ENCODE data around the gene CDC42EP3.

Gene CDC42EP3

DNA sequence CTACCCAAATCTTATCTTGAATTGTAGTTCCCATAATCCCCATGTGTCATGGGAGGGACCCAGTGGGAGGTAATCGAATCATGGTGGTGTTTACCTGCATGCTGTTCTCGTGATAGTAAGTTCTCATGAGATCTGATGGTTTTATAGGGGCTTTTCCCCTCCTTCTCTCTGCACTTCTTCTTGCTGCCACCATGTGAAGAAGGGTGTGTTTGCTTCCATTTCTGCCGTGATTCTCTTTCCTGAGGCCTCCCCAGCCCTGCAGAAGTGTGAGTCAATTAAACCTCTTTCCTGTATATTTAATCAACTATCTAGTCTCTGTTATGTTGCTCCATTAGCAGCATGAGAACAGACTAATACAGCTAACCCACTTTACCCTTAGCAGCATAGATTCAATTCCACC lies 37.6 kb downstream of the CDC42EP3 start:
- no peak for FAIRE-seq

DNA sequence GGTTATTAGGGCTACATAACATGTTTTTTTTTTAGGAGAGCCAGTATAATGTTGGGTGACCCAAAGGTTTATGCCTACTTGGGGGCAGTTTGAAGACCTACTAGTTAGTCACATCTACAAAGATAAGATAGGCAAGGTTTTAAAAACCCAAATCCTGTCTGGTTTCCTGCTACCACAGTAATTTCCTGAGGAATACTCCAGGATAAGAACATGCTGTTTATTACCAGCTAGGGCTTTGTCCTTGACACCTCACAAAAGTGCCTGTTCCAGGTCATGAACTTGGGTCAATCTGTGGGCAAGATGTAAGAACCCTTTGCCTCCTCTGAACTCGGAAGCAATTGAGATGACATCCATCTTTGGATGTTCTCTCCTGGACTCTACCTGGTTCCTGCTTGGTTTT lies 38.2 kb downstream of the CDC42EP3 start:
- FAIRE-seq: no peak

DNA sequence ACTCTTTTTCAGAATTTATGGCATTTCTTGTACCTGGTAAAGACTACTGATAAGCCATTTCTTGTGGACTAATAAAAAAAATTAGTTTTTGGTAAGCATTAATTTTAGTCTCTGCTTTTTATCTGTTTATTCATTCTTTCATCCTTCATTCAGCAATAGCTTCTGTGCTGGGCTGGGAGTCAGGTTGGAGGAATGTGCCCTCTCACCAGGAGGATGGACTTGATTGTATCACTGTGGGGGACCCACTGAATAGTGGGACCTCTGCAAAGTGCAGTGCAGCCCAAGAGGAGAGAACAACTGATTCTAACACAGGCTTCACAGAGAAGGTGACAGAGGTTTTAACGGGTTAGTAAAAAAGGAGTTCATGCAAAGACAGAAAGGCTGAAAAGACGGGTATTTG lies 39.1 kb downstream of the CDC42EP3 start:
- no peak for FAIRE-seq

DNA sequence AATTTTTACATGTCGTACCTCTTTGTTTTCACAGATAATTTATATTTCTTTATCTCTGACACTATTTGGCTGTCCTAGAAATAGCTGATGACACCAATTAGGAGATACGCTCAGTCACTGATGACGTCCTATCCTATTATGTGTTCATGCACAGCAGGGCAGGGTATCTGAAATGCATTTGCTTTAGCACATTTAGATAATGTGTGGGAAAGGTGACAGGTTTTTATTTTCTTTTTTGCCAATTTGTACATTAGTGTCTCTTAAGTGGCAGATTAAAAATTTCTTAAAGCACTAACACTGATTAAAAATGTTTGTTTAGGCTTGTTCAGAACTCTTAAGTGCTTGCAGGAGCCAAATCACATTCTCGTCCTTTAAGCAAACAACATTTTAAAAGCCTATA lies 39.7 kb downstream of the CDC42EP3 start:
- peak; percentile 100 for FAIRE-seq

DNA sequence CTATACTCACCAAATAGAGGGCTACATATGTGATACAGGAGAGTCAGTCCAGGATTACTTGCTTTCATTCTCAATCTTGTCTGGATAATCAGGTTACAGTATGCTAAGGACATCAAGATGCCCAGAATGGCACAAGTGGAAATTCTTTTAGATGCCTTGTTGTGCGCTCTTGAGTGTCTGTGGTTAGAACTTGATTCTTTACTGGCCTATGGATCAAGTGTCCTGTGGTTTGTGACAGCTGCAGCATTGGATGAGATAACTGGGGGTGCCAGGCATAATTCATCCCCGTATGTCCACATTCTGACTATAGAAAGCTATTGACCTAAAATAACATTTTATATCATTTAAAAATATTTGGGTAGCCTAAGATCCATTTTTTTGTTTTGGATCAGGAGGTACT lies 40.1 kb downstream of the CDC42EP3 start:
- no peak for FAIRE-seq

DNA sequence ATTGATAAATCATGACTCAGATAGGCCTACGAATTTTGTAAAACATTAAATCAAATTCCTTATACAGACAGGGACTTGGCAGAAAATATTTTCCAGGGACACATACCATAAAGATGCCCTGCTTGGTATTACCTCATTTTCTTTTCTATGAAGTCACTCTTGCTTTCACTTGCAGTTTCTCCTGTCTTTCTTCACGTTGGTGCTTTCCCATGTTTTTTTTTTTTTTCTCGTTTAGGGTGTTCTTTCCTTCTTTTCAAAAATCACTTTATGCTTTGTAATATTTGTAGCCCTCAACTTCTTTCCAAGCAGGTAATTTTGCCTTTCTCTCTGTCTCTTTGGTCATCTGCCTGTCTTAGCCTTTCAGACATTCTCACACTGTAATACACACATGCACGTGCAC lies 40.7 kb downstream of the CDC42EP3 start:
- FAIRE-seq: no peak

DNA sequence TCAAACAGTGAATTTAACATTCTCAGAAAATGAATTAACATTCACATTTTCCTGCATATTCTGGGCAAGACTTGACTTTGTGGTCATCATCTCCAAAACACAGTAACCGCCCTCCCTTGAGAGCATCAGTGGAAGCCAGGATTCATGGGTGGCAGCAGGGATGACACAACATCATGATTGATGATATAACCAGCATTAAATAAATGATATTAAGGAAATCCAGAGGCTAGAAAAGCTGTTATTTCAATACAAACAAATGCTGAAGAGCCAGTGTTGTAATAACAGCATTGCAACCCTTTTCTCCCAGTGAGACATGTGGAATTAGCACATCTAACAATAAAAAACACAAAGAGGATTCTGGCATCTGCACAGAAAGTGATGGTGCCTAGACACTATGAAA lies 41.1 kb downstream of the CDC42EP3 start:
- no peak for FAIRE-seq

DNA sequence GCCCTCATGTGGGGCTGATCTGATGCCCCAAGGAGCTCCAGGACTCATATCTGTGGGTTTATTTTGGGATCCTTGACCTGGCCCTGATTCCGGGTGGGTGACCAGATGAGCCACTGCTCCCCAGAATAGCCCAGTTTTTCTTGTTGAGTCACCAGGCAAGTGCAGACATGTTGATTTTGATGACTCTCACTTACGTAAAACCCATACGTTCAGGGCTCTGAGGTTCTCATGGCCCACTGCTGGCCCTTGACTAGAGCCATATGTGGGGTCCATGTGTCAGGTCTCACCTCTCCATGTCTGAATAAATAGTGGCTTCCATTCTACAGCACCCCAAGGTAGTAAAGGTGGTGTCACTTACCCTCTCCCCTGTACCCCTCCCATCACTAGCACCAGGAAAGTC lies 41.9 kb downstream of the CDC42EP3 start:
- no peak for FAIRE-seq

DNA sequence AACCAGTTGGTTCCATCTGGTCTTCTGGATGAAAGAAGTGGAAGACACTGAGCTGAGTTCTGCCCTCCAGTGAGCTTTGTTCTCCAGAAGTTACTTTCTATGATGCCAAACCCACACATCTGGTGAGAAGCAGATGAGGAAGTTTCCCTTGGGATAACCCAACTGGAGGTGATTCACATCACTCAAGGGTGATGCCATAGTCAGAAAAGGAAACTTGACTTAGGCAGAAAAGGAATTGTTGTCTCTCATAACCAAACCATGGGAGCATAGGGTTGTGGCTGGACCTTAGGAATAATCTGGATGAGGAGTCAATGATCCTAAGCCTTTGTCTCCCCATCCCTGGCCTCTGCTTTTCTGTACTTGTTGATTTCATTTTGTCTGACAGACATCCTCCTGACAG lies 43.7 kb downstream of the CDC42EP3 start:
- no peak for FAIRE-seq

DNA sequence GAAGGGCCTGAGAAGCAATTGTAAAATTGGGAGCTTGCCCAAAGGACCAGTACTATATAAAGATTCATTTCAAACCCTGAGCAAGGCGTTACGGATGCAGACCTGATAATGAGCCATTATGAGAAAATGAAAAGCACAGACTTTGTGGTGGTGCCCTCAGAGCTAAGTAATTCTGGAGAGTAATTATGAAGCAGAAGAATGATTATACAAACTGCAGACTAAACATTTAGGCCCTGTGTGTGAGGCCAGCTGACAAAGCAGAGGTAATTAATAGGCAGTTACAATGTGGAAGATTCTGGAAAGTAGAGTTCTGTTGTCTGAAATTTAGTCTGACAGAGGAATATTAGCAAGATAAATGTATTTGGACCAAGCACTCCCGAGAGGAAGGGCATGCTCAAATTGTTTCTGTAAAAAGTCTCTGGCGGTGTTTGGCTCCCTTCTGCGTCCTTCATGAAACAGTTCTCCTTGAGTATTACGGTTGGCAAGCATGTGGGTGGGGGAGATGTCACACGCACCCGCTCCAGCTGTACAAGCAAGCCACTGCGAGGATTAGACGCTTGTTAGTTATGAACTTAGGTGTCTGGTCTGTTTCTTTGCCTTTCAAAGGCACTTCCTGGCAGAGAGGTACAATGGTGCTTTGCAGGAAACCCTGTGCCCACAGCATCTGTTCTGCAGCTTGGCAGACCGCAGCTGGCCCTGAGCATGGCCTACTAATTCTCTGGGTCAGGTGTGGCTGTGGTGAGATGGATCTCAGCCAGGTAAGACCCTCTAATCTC lies 45.5 kb downstream of the CDC42EP3 start:
- peak; percentile 98 for FAIRE-seq

DNA sequence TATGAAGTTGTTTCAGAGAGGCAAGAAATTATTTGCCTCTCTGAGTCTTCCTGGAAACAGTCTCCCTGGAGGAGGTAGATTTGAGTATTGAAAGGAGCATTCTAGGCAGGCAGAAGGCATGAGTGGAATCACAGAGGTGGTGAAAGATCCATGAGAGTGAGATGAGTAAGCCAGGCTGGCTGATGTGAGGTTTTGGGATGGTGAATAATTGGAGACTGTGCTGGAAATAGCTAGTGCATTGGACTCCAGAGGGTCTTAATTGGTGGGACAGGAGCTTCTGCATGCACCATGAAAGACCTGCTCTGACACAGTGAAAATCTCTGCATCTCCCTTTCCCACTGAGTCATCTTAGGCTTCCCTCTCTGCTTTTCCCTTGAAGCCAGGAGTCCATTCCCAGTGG lies 46.3 kb downstream of the CDC42EP3 start:
- no peak for FAIRE-seq

DNA sequence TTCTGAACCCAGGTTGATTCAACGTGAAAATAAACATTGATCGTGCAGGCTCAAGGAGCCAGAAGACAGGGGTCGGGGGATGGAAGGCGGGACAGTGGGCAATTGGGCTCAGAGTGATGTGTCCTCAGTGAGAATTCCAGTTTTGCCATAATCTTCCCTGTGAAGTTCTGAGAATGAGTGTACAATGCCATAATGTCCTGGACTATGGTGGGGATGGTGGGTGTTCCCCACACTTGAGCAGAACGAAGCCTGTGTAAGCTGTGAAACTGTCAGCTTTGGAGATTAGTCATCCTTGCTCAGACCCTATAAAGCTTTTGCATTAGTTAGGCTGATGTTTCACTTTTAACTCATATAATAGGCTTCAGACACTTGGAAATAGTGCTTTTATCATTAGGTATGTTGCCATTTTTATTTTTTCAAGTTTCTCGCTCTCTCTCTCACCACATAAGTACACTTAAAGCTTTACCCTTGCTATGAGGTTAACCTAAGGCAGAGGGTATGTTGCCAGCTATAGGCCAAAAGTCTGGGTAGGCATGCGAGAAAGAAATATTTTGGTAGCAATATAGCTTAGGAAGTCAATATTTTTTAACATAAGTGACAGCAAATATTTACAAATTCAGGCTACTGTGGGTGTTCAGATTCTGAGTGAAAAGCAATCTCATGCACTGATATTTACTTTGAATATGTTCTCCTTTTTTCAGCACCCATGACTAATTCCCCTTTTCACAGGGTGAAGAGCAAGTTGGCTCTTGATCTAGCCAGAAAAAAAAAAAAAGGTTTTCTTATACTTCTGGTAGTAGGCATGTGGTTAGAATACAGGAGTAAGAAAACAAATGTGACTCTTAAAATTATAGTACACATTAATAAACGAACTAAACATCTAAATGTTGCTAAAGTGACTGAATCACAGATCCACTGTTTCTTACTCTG lies 47.2 kb downstream of the CDC42EP3 start:
- FAIRE-seq: peak; percentile 66

DNA sequence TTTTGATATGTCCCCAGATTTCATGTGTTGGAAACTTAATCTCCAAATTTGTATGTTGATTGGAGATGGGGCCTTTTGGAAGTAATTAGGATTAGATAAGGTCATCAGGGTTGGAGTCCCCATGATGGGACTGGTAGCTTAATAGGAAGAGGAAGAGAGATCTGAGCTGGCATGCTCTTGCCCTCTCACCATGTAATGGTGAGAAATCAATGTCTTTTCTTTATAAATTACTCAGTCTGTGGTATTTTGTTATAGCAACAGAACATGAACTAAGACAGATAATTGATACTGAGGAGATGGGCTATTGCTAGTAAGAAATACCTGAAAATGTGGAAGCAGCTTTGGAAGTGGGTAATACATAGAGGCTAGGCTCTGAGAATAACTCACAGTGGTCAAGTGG lies 48.0 kb downstream of the CDC42EP3 start:
- FAIRE-seq: no peak

DNA sequence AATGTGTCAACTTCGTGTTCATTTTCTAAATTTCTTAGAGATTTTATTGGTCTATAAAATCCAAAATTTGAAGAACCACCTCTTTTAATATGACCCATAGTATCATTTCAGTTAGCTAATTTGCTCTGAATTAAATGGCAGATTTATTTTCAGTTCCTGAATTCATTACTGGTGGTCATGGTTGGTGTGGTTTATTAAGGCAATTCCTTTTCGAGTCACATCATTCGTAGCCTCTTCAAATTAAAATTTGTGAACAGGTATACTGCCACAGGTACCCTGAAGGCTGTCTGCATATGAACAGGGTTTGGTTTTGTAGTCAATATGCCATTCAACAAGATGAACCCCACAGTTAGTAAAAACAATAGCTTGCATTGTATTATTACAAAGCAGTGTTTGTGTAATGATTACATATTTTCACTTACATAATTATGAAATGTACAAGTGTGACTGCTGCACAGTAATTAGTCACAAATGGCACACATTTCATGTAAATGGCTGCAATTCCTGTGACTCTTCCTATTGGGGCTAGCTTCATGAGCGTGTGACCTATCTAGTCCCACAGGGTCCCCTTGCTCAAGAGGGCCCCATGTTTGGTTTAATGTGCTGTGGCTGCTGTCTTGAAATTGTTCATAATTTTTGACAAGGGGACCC lies 48.9 kb downstream of the CDC42EP3 start:
- FAIRE-seq: no peak

DNA sequence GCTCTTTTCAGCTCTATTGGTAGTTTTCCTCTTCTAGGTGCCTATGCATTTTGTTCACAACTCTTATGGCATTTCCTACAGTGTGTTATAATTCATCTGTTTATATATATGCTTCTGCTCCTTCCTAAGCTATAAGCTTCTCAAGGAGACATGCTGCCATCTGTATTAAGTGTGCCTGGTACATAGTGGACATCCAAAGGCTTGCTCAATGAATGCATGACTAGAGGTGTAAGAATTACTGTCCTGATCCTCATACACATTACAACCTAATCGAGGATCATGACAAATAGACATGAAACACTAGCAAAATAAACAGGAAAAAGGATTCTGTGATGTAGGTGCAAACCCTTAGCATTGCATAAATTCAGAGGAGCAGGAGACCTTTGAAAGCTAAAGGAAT lies 50.2 kb downstream of the CDC42EP3 start:
- FAIRE-seq: no peak

DNA sequence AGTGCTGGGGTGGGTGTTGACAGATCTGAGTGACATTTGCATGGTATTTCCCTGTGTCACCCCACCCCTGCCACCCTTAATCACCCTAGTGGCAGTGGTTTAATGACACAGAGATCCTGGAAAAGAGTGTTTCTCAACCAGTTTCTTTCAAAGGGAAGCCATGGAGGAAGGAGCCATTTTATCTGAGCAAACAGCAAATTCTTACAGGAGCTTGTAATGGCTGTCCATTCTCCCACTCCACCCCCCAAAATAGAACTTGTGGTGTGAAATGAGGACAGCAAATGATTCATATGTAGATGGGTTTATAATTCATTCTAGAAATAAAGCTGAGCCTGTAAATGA lies 51.5 kb downstream of the CDC42EP3 start:
- FAIRE-seq: no peak

DNA sequence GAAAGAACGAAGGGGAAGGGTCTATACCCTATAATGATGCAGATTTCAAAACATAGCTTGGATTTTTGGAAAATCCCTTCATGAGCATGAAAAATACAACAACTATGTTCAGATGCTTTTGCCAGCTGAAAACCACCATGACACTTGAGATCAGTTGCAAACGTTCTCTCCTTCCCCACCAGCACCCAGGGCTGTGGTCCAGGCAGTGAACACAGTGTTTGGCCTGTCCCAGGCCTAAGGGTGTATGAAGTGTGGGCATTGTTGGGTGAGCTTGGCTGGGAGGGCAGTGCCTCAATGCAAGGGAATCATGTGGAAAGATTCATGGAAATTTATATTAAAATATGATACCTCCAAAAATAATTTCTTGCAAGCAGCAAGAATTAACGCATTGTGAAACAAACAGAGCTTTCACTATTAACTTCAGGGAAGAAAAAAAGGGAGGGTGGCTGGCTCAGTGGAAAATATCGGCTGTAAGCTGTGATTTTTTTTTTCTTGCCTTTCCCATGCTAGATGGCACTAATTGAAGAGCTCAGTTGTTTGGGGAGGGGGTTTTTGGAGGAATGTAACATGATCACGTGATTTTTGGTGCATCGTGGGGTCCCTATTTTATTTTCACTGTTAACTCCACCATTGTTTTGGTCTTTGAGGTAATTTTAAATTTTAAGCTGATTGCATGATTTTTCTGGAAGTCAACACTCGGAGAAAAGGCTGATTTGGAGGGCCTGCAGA lies 52.0 kb downstream of the CDC42EP3 start:
- no peak for FAIRE-seq

DNA sequence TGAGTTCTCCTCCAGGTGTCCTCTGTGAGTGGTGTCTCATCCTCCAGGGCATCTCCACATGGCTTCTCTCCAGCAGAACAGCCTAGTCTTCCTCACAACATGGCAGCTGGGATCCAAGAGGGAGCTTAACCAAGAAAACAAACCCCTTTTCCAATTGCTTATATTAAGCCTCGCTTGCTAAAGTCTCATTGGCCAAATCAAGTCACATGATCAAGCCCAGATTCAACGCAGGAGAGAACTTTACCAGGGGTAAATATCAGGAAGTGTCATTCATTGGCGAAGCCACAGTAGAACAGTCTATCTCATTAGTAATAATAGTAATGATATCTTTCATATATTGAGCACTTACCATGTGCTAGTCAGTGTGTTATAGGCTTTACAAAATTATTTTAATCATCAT lies 53.1 kb downstream of the CDC42EP3 start:
- FAIRE-seq: no peak

DNA sequence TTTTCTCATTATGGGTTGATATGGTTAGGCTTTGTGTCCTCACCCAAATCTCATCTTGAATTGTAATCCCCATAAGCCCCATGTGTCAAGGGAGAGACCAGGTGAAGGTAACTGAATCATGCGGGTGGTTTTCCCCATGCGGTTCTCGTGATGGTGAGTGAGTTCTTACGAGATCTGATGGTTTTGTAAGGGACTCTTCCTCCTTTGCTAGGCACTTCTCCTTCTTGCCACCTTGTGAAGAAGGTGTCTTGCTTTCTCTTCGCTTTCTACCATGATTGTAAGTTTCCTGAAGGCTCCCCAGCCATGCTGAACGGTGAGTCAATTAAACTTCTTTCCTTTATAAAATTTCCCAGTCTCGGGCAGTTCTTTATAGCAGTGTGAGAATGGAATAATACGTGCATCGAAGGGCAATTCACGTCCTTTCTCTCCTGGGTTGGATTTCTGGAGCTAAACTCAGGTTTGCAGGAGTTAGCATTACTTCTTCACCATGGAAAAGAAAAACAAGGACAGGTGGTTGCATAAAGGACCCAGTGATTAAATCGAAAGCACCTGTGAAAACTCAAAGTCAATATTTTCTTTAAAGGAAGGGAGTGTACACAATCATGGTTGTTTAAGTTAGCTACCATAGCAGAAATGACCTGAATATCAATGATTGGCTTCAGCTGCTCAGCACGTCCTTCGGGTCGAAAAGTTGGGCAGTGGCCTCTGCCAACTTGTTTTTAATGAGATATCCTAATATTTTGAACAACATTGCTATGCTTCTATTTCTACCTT lies 54.1 kb downstream of the CDC42EP3 start:
- FAIRE-seq: peak; percentile 93

DNA sequence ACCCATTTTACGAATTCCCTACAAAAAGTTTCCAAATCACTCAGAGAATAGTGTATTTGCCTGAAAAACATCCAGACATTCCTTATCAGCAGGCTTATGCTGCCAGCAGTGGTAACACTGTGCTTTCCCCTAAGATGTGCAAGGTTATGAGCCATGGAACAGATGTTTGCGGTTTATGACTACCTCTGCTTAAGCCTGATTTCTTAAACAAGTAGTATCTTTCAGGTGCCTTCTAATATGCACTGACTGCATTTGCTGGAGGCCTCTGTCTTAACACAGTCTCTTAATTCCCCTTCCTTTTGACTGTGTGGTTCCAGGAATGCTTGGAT lies 54.8 kb downstream of the CDC42EP3 start:
- no peak for FAIRE-seq

DNA sequence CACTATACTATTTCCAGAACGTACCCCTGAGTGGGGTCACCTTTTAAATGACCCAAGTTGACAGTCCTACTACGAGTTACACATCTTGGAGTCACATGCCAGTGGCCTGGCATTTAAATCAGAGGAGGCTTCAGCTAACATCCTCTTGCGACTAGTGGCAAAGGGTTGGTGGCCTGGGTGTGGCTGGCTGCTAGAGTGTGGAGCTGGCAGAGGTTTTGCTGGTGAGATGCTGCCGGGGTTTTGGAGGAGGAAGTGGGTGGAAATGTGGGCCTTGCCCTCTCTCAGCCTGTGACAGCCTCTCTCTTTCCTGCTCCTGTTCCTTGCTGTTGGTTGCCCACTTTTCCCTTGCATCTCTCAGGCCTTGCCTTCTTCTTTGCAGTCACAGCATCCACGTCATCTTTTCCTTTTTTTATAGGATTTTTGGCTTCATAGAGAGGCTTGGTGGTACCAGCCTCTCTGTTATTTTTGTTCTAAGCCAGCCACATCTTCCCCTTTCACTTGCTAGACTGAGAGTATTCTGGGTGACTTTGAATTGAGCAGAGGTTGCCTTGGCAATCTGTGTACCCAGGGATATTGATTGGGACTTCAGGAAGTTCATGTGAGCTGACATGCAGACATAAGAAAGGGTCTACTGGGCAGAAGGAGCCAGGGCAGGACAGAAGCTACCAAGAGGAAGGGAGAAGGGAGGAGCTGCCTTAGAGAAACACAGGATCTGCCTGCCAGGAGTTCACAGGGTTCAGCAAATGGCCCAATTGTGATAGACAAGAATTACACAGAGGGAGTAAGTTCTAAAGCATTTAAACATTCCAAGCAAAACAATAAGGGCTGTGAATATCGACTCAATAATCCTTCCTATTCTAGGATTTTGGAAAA lies 55.4 kb downstream of the CDC42EP3 start:
- no peak for FAIRE-seq

Data from islet of Langerhans (tissue), 1 donor.